A673 (cell line): ENCODE data around the gene FNDC5.

ENCODE experiments used
- CTCF ChIP-seq: fragments of 300-800, 200-600 bp; sonication (generic); conservative IDR thresholded peaks from 2 replicates; pipeline ENCODE4 v1.5.1; 2017; ENCODE audit warnings: low read depth, mild to moderate bottlenecking, antibody characterized with exemption, low read length, moderate library complexity, mixed read lengths
- EZH2 ChIP-seq: fragments of 200-600 bp; sonication (generic); IDR thresholded peaks from 2 replicates; pipeline ENCODE4 v1.6.1; 2017; ENCODE audit warnings: borderline replicate concordance, low read depth, mild to moderate bottlenecking, mixed read lengths, antibody characterized with exemption, low read length; ENCODE audit not compliant: poor library complexity, severe bottlenecking

- no peak for TF ChIP-seq CTCF
- no peak for TF ChIP-seq EZH2
Observed at GRCh38 chr1:32813941-32814739, 56.6 kb downstream of the FNDC5 start.
